HG02840 (cell line): ENCODE data around the gene GPX2.
"Not testable (repeated sequence)": the region's sequence is repeated elsewhere in the genome, so short reads cannot be mapped to it uniquely, and the experiment has no call there.

Source experiments
- ATAC-seq: cut with Tn5 transposase; IDR thresholded peaks from one replicate; pipeline ENCODE4 v1.9.1; 2021; ENCODE audit warnings: mild to moderate bottlenecking, moderate library complexity, moderate number of reproducible peaks; ENCODE audit not compliant: unreplicated experiment, low FRiP score

GPX2 gene

GRCh38 chr14:64915797-64916196, 26.7 kb downstream of the GPX2 start:
- no peak for ATAC-seq

GRCh38 chr14:64915029-64915424, 27.5 kb downstream of the GPX2 start:
- ATAC-seq, result no peak

GRCh38 chr14:64914237-64915028, 28.1 kb downstream of the GPX2 start, which contains the start of gene CHURC1:
Gene CHURC1, plus strand, starts transcription at chr14:64914455. Its CDS starts 41 bp downstream, at chr14:64914496.
- ATAC-seq, result peak; percentile 94

GRCh38 chr14:64913477-64913876, 29.1 kb downstream of the GPX2 start:
- not testable (repeated sequence) for ATAC-seq

- no peak for ATAC-seq
These were observed 30.3 kb downstream of the GPX2 start for GRCh38 chr14:64912261-64912660.

- ATAC-seq, result no peak
These were observed 31.6 kb downstream of the GPX2 start for GRCh38 chr14:64910847-64911495.

- ATAC-seq, result no peak
These were observed 36.5 kb downstream of the GPX2 start for GRCh38 chr14:64906022-64906421.

GRCh38 chr14:64899958-64900357, 42.6 kb downstream of the GPX2 start:
- no peak for ATAC-seq

- no peak for ATAC-seq
These were observed 50.6 kb downstream of the GPX2 start for GRCh38 chr14:64891839-64892375.

GRCh38 chr14:64891173-64891838, 51.2 kb downstream of the GPX2 start:
- ATAC-seq, result no peak

- no peak for ATAC-seq
These were observed 53.2 kb downstream of the GPX2 start for GRCh38 chr14:64889352-64889751.
